HAP-1 (cell line): ENCODE measurements around the gene COQ2.

ENCODE experiments used
- DNase-seq, 2 experiments: peaks; one replicate each; pipeline ENCODE4 v3.0.0-alpha.2; 2016 to 2020; ENCODE audit warnings: low spot score in 2 of 2
- H3K27me3 ChIP-seq: fragments of 250-450 bp; sonication (Bioruptor Pico); 2 replicates; pipeline ENCODE4 v1.5.1; 2020; ENCODE audit warnings: low read depth, mild to moderate bottlenecking, moderate library complexity
- H3K36me3 ChIP-seq: fragments of 250-450 bp; sonication (Bioruptor Pico); replicated peaks from 2 replicates; pipeline ENCODE4 v1.5.1; 2020; ENCODE audit warnings: mild to moderate bottlenecking
- H3K4me1 ChIP-seq: fragments of 250-450 bp; sonication (Bioruptor Pico); 2 replicates; pipeline ENCODE4 v1.5.1; 2020; ENCODE audit warnings: mild to moderate bottlenecking
- H3K4me3 ChIP-seq: fragments of 250-450 bp; sonication (Bioruptor Pico); 2 replicates; pipeline ENCODE4 v1.5.1; 2020; ENCODE audit warnings: mild to moderate bottlenecking, moderate library complexity
- H3K9me3 ChIP-seq: fragments of 250-450 bp; sonication (Bioruptor Pico); 2 replicates; pipeline ENCODE4 v1.5.1; 2020; ENCODE audit warnings: mild to moderate bottlenecking, moderate library complexity
- in situ Hi-C: fragments of 300-500 bp; cut with MboI; formaldehyde crosslinking; loops from 3 replicates; pipeline ENCODE4 v1.14.3; 2020; ENCODE audit warnings: low sequenced_read_pairs, inconsistent platforms, mixed read lengths

Gene COQ2

GRCh38 chr4:83230928-83231327, 53.7 kb downstream of the COQ2 start:
- Histone ChIP-seq H3K4me1 (no peaks in the 10 kb centered on the region), H3K4me3 (no peak overlapping the region), H3K36me3 (no peaks in the 10 kb centered on the region), H3K27me3 (no peaks in the 10 kb centered on the region), H3K9me3 (no peaks in the 10 kb centered on the region)
- no peak for DNase-seq
- in situ Hi-C loops: no loop called here

- H3K27me3 ChIP-seq: no peaks in the 10 kb centered on the region
- DNase-seq: no peak
- H3K9me3 ChIP-seq: no peaks in the 10 kb centered on the region
- no peaks in the 10 kb centered on the region for H3K4me1 ChIP-seq
- no peaks in the 10 kb centered on the region for H3K36me3 ChIP-seq
- in situ Hi-C loops: no loop called here
- no peak overlapping the region for H3K4me3 ChIP-seq
Measured at GRCh38 chr4:83229791-83230190, 54.8 kb downstream of the COQ2 start.

GRCh38 chr4:83228231-83228630, 56.4 kb downstream of the COQ2 start:
- Histone ChIP-seq H3K4me3 (no peak overlapping the region), H3K9me3 (no peaks in the 10 kb centered on the region), H3K4me1 (no peaks in the 10 kb centered on the region), H3K27me3 (no peaks in the 10 kb centered on the region), H3K36me3 (no peaks in the 10 kb centered on the region)
- in situ Hi-C loops: no loop called here
- no peak for DNase-seq

- Histone ChIP-seq H3K9me3 (no peaks in the 10 kb centered on the region), H3K27me3 (no peaks in the 10 kb centered on the region), H3K36me3 (no peaks in the 10 kb centered on the region), H3K4me1 (no peaks in the 10 kb centered on the region), H3K4me3 (no peak overlapping the region)
- DNase-seq: no peak
- in situ Hi-C loops: no loop called here
Measured at GRCh38 chr4:83224502-83225197, 59.9 kb downstream of the COQ2 start.

GRCh38 chr4:83223781-83224180, 60.8 kb downstream of the COQ2 start:
- no peak for DNase-seq
- no peak overlapping the region for H3K4me3 ChIP-seq
- no peaks in the 10 kb centered on the region for H3K27me3 ChIP-seq

GRCh38 chr4:83221897-83222441, 62.6 kb downstream of the COQ2 start:
- Histone ChIP-seq H3K9me3 (no peaks in the 10 kb centered on the region), H3K27me3 (no peaks in the 10 kb centered on the region), H3K4me3 (no peak overlapping the region), H3K36me3 (no peaks in the 10 kb centered on the region), H3K4me1 (no peaks in the 10 kb centered on the region)
- in situ Hi-C loops: no loop called here
- DNase-seq: no peak

More at GRCh38 chr4:83223781-83224180, 60.8 kb downstream of the COQ2 start:
- Histone ChIP-seq H3K4me1 (no peaks in the 10 kb centered on the region), H3K36me3 (no peaks in the 10 kb centered on the region), H3K9me3 (no peaks in the 10 kb centered on the region)
- in situ Hi-C loops: no loop called here

GRCh38 chr4:83219344-83220331, 65.0 kb downstream of the COQ2 start:
- no peaks in the 10 kb centered on the region for H3K36me3 ChIP-seq
- H3K27me3 ChIP-seq: no peaks in the 10 kb centered on the region
- H3K4me3 ChIP-seq: no peak overlapping the region
- no peaks in the 10 kb centered on the region for H3K9me3 ChIP-seq
- no peaks in the 10 kb centered on the region for H3K4me1 ChIP-seq
- DNase-seq: no peak
- in situ Hi-C loops: no loop called here

- Histone ChIP-seq H3K9me3 (no peaks in the 10 kb centered on the region), H3K4me3 (no peak overlapping the region), H3K4me1 (no peaks in the 10 kb centered on the region), H3K27me3 (no peaks in the 10 kb centered on the region), H3K36me3 (no peaks in the 10 kb centered on the region)
- in situ Hi-C loops: no loop called here
- DNase-seq: no peak
Measured at GRCh38 chr4:83217721-83218522, 66.7 kb downstream of the COQ2 start.

- Histone ChIP-seq H3K27me3 (no peaks in the 10 kb centered on the region), H3K9me3 (no peaks in the 10 kb centered on the region), H3K4me3 (no peak overlapping the region), H3K4me1 (no peaks in the 10 kb centered on the region), H3K36me3 (no peaks in the 10 kb centered on the region)
- in situ Hi-C loops: no loop called here
- DNase-seq: no peak
Measured at GRCh38 chr4:83216959-83217683, 67.5 kb downstream of the COQ2 start.

GRCh38 chr4:83214079-83214478, 70.5 kb downstream of the COQ2 start:
- no peak for DNase-seq
- in situ Hi-C loops: no loop called here
- H3K27me3 ChIP-seq: no peaks in the 10 kb centered on the region
- no peaks in the 10 kb centered on the region for H3K36me3 ChIP-seq
- H3K9me3 ChIP-seq: no peaks in the 10 kb centered on the region; the same call in 1 of the 2 replicates
- H3K4me1 ChIP-seq: no peaks in the 10 kb centered on the region
- no peak overlapping the region for H3K4me3 ChIP-seq
